HG03064 (cell line): ENCODE results near the gene PSENEN.
"Not testable (repeated sequence)": the region's sequence is repeated elsewhere in the genome, so short reads cannot be mapped to it uniquely, and the experiment has no call there.

ENCODE experiments used
- ATAC-seq: cut with Tn5 transposase; IDR thresholded peaks from one replicate; pipeline ENCODE4 v1.9.1; 2021; ENCODE audit warnings: low read depth; ENCODE audit not compliant: unreplicated experiment

PSENEN gene

GRCh38 chr19:35768082-35768421, 22.6 kb downstream of the PSENEN start:
- ATAC-seq, result no peak

DNA sequence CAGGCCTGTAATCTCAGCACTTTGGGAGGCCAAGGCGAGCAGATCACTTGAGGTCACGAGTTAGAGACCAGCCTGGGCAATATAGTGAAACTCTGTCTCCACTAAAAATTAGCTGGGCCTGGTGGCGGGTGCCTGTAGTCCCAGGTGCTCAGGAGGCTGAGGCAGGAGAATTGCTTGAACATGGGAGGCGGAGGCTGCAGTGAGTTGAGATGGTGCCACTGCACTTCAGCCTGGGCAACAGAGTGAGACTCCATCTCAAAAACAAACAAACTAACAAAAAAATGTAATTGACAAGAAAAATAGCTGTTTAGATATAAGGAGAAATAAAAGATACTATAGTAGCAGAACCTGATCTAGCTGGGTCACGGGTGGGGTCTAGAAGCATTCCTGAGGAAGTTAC, 26.9 kb downstream of the PSENEN start:
- not testable (repeated sequence) for ATAC-seq

DNA sequence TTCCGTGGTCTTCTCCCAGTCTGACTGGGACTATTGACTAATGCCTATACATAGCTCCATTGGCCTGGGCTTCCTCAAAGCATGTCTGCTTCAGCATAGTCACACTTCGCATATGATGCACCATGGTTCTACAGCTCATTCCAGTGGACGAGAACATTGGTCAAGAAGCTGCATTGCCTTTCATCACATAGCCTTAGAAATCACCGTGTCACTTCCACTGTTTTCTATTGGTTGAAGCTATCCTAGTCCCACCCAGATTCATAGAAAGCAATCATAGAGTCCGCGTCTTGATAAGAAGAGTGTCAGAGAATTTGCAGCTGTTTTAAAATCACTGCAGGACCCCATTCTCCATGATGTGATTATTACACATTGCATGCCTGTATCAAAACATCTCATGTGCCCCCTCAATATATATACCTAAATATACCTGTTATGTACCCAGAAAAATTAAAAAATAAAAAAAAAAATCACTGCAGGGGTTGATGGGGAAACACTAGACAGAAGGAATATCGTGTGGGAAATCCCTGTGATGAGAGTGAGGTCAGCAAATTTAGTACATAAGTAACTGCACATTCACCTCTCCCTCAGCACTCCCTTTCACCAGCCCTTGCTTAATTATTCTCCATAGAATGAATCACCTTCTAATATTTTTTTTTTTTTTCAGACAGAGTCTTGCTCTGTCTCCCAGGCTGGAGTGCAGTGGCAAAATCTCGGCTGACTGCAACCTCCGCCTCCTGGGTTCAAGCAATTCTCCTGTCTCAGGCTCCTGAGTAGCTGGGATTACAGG, 27.8 kb downstream of the PSENEN start:
- no peak for ATAC-seq

- no peak for ATAC-seq
These were observed 29.0 kb downstream of the PSENEN start for GRCh38 chr19:35774274-35775045.

GRCh38 chr19:35775046-35775297, 29.5 kb downstream of the PSENEN start:
- no peak for ATAC-seq

DNA sequence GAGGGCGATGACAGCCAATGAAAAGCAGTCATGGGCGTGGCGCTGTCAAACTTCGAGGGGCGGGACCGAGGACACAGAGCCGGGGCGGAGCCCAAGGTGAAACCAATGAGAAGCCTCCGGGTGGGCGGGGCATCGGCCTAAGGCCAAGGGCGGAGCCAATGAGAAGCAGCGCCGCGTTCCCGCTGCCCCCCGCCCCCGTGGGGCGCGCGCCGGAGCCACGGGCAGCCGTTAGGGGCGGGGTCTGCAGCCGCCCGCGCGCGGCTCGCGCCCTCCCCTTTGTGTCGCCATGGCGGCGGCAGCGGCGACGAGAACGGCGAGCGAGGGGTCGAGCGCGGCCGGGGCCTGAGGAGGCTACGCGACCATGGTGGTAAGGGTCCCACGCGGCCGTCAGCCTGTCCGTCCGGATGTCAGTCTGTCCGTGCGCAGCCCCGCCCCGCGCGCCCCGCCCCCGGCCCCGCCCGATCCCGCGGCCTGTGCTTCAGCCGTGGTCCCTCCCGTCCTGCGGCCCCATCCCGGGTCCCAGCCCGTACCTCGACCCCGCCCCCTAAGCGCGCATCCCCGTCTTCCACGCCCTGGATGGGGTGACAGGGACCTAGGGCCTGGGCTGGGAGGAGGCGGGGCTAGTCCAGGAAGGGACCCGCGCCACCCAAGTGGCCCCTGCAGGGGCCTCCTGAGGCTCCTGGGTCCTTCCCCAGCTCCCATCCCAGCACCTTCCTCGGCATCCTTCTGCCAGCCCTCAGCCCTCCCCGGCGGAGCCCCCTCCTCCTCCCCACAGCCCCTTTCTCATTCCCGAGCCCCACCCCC, 30.0 kb downstream of the PSENEN start, which contains the start of gene ARHGAP33:
TSS of gene ARHGAP33 (plus strand) at position 267 of the 804 bp plus-strand sequence. CDS start at position 362, 95 bp downstream.
- ATAC-seq, result peak; percentile 78

DNA sequence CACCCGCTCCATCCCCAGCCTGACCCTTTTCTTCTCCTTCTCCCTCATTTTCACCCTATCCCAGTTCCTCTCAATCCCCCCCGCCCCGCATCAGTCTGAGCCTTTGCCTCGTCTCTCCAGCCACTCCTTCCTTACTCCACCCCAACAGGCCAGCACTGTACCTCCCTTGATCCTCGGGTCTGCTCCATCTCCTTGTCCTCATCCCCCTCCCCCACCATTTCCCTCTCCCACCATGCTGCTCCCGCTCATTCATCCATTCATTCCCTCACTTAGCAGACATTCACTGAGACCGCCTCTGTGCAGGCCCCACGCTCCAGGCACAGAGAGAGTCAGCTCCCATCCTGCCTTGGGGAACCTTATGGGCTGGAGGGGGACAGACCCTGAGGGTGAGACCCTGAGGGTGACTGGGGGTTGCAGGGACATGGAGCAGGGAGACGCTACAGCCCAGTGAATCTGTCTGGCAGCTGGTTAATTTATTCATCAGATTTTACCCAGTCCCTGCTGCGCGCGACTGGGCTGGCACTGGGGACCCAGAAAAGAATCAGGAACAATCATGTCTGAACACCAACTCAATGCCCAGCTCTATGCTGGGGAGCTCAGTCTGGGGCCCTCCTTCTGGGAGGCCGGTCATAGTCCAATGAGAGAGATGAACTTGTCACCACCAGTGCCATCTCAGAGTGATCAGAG, 30.8 kb downstream of the PSENEN start:
- ATAC-seq, result no peak

DNA sequence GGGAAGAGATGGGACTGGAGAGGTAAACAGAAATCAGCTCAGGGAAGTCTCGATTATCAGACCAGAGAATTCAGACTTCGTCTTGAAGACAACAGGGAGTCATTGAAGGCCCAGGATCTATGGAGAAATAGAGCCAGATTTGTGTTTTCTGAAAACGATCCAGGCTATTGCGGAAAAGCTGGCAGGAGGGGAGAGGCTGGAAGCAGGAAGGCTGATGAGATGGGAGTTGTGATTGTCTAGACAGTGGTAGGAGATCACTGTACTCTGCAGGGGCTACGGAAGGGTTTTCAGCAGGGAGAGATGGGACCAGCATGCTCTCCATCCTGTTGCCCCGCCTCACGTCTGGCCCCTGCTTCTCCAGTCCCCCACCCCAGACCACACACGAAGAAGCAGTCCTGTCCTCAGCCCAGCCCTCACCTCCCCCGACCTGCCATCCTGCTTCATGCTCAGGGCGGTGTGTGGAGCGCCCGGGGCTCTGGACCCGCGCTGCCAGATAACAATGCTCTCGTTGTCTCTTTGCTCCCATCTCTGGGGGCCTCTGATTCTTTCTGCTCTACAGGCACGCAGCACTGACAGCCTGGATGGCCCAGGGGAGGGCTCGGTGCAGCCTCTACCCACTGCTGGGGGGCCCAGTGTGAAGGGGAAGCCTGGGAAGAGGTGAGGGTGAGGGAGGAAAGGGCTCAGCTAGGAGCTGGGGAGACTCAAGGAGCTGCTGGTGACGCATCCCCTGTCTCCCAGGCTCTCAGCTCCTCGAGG, 31.8 kb downstream of the PSENEN start:
- no peak for ATAC-seq

GRCh38 chr19:35777961-35778360, 32.5 kb downstream of the PSENEN start:
- no peak for ATAC-seq

GRCh38 chr19:35779033-35779432, 33.6 kb downstream of the PSENEN start:
- ATAC-seq, result no peak

- no peak for ATAC-seq
These were observed 34.6 kb downstream of the PSENEN start for GRCh38 chr19:35780058-35780457.

GRCh38 chr19:35780717-35781116, 35.3 kb downstream of the PSENEN start:
- ATAC-seq, result no peak

DNA sequence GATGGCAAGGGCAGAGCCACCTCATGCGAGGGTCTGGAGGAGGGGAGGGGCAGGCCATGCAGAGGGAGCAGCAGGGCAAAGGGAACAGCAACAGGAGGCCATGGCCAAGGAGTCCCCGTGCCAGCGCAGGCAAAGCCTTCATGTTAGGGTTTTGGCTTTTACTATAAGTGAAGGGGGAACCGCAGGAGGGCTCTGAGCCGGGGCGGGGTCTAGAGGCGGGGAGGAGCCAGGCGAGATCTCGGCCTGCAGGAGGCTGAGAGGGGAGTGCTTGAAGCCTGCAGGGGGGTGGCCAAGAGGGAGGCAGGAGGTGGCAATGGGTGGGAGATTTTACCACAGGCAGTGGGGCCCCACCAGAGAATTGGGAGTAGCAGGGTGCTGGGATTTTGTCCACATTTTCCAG, 36.2 kb downstream of the PSENEN start:
- ATAC-seq, result no peak

- no peak for ATAC-seq
These were observed 37.1 kb downstream of the PSENEN start for GRCh38 chr19:35782589-35782988.

DNA sequence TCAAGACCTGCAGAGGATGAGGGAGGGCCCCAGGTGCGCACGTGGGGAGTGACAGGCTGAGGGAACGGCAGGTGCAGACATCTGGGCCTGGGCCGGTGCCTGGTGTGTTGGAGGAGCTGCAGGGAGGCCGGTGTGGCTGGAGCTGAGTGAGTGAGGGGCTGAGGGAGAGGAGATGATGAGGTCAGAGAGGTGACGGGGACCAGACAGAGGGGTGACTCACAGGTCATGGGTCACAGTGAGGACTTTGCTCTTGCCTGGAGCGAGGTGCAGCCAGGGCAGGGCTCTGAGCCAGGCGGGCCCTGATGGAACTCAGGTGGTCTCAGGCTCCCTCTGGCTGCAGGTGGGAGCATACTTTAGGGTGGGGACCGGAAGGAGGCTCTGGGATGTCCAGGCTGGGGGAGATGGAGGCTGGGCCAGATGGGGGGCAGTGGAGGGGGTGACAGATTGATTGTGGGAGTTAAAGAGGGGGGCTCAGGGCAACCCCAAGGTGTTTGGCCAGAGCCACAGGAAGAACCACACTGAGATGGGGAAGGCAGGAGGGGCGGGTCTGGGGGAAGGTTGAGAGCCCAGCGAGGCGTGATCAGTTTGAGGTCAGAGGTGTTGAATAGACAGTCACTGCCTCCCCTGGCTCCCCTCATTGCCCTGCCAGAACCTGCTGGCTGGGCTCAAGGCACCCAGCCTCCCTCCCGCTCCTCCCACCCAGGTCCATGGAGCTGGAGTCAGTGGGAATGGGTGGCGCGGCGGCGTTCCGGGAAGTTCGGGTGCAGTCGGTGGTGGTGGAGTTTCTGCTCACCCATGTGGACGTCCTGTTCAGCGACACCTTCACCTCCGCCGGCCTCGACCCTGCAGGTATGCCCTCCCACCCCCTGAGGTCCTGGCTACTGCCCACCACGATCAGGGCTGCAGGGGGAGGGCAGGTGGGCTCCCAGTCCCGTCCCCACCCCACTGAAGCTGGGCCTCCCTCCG, 38.3 kb downstream of the PSENEN start:
- no peak for ATAC-seq

DNA sequence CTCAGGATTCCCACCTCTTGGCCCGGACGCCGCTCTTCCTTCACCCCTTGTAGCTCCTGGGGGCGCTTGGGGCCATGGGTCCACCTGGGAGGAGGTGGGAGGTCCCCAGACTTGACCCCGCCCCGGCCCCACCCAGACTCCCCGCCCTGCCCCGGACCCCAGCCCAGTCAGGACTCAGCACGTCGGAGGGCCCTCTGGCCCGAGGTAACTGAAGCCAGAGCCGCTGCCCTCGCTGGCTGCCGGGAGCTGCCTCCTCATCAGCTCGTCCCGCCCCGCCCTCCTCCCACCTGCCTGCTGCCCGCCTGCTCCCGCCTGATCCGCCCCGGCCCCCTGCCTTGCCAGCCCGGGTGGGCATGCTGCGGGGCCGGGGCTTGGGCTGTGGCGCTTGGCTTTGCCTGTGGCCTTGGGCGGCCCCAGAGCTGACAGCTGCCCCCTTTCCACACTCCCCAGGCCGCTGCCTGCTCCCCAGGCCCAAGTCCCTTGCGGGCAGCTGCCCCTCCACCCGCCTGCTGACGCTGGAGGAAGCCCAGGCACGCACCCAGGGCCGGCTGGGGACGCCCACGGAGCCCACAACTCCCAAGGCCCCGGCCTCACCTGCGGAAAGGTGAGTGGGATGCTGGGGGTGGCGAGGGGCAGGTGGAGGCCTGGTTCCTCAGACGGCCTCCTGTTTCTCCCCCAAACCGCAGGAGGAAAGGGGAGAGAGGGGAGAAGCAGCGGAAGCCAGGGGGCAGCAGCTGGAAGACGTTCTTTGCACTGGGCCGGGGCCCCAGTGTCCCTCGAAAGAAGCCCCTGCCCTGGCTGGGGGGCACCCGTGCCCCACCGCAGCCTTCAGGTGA, 39.3 kb downstream of the PSENEN start:
- no peak for ATAC-seq

GRCh38 chr19:35785339-35785627, 39.8 kb downstream of the PSENEN start:
- no peak for ATAC-seq
